ENCODE measurements around the gene DPEP2.
A peak's percentile ranks its signal among the peaks of the same experiment; 100 is the strongest.
"Not testable (repeated sequence)": the region's sequence is repeated elsewhere in the genome, so short reads cannot be mapped to it uniquely, and the experiment has no call there.

The DPEP2 gene

DNA sequence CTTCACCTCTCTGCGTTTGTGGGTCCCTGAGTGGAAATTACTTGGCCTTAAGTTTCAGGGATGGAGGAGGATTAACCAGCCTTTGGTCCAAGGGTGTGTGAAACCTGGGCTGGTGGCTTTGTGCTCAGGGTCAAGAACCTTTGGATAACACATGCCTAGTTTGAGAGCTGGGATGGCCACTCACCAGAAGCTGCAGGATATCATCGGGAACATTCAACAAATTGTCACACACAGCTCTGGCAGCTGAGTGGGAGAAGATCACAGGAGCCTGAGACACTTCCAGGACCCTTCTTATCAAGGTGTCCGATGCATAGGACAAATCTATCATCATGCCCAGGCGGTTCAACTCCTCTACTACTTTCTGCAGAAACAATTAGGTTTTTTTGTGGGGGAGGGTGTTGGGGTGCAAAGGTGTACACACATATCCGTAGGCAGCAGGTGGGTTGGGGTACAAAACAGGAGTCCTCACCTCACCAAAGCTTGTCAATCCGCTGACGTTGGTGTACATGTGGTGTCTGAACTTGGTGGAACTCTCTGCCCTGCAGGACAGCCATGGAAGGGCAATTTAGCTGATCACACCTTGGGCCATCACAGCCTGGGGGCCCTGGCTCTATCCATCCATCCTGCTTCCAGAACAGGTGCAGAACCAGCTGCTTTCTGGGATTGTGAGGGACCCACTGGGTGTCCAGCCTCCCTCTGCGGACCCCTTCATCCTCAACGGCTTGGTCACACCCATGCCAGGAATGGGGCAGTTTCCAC is 21.6 kb downstream of the DPEP2 start:
- DNase-seq (ENCODE audit: low read depth in 2 of 2, low spot score in 1 of 2), result no peak

DNA sequence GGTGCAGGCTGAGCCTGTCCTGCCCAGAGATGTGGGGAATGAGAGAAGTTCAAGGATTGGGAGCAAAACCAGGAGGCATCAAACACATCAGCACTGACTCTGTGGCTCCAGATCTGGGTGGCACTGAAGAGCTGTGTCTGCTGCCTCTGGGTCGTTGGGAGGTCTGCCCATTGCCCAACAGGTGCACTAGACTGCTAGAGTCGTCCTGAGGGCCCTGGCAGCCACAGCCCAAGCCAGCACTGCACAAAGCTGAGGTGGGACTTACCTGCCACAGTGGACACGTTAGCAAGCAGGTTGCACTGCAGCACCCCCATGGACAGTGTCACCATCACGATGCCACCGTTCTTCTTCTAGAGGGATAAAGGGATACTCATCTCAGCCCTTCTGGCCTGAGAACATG is 22.3 kb downstream of the DPEP2 start:
- no peak for DNase-seq (ENCODE audit: low read depth in 2 of 2, low spot score in 1 of 2)

DNA sequence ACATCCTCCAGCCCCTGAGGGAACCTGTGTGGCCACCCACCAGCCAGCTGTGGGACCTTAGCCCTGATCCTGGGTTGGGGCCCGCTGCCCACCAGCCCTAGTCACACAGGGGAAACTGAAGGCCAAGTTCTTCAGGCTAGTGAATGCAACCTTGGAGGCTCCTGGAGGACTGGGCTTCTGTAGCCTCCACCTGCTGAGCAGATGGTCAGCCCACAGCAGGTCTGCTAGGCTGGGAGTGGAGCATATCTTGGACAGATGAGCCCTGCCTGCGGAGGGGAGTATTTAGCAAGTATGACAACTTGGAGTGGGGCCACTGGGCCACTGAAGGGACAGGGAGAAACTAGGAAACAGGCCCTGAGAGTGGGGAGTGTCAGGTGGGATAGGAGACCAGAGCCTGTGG is 23.1 kb downstream of the DPEP2 start:
- DNase-seq (ENCODE audit: low read depth in 2 of 2, low spot score in 1 of 2), result no peak

DNA sequence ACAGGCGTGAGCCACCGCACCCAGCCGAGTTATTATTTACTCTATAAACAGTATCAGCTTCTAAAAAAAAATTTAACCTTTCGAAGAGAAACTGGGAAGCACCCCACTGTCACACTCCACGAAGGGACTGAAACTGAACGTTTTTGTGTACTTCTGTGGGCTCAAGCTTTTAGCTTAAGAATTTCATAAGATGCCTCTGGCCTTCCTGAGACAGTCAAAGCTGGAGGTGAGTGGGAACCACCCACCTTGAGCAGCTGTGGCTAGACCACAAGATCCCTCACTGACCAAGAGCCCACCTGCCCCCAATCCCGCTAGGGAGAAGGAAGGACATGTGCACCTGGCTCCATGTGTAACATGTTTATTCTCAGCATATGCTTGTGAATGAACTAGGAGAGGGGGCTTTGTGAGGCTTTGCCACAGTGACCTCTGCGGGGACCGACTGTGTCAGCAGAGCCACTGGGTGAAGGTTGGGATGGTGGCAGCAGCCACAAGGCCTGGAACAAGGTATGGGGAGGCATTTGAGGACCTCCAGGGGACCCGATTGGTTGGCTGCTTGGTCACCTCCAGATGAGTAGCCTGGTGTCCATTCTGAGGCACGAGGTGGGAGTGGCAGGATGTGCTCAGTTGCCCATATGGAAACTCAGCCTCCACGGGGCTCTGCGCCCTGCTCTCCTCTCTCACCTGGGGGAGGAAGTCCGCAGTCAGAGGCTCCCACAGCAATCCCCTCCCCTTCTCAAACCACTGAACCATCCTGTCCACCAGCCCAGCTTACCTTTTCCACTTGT is 23.8 kb downstream of the DPEP2 start:
- no peak for DNase-seq (ENCODE audit: low read depth in 2 of 2, low spot score in 1 of 2)

DNA sequence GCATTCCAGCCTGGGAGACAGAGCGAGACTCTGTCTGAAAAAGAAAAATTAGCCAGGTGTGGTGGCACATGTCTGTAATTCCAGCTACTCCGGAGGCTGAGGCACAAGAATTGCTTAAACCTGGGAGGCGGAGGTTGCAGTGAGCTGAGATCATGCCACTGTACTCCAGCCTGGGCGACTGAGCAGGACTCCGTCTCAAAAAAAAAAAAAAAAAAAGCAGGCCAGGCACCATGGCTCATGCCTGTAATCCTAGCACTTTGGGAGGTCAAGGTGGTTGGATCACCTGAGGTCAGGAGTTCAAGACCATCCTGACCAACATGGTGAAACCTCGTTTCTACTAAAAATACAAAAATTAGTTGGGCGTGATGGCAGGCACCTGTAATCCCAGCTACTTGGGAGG is 27.0 kb downstream of the DPEP2 start:
- not testable (repeated sequence) for DNase-seq (ENCODE audit: low read depth in 2 of 2, low spot score in 1 of 2)

DNA sequence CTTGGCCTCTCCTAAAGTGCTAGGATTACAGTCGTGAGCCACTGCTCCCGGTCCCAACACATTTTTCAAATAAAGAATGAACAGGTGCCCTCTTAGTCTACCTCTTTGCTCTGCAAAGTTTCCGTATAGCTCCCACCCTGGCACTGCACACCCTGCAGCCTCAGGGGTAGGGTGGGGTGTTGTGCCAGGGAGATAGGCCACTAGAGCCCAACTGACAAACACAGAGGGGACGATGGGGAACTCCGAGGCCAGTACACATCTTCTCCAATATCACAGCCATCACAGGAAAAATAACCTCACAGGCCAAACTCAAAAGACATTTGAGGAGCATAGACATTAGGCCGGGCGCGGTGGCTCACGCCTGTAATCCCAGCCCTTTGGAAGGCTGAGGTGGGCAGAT is 28.2 kb downstream of the DPEP2 start:
- no peak for DNase-seq (ENCODE audit: low read depth in 2 of 2, low spot score in 1 of 2)

DNA sequence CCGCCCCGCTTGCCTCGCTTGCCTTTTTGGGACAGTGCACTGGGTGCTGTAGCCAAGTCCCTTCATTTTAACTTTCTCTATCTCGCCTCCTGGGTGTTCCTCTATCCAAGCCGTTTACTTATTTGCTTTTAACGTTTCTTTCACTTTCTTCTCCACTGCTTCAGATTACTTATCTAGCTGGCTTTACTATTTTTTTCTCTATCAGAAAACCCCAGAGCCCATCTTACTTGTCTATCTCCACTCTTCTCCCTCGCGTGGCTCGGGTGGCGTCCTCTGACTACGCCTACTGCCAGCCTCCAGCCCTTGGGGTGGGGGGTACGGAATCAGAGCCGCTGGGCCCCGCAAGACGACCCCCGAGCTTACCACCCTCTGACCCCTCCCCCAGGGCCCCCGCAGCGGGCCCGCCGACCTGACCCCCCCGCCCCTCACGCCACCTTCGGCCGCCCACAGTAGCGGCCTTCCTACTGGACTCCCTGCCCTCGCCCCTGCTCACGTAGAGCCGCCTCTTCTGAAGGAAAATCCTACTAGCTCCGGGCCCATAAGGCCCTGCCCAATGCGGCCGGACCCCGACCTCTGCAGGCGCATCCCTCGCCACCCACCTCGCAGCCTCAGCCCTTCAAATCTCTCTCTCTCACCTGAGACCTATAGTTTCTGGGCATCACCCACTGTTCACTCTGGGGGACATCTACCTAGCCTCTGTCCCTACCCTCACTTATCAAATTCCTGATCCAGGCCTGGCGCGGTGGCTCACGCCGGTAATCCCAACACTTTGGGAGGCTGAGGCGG is 29.8 kb downstream of the DPEP2 start:
- no peak for DNase-seq (ENCODE audit: low read depth in 2 of 2, low spot score in 1 of 2)

DNA sequence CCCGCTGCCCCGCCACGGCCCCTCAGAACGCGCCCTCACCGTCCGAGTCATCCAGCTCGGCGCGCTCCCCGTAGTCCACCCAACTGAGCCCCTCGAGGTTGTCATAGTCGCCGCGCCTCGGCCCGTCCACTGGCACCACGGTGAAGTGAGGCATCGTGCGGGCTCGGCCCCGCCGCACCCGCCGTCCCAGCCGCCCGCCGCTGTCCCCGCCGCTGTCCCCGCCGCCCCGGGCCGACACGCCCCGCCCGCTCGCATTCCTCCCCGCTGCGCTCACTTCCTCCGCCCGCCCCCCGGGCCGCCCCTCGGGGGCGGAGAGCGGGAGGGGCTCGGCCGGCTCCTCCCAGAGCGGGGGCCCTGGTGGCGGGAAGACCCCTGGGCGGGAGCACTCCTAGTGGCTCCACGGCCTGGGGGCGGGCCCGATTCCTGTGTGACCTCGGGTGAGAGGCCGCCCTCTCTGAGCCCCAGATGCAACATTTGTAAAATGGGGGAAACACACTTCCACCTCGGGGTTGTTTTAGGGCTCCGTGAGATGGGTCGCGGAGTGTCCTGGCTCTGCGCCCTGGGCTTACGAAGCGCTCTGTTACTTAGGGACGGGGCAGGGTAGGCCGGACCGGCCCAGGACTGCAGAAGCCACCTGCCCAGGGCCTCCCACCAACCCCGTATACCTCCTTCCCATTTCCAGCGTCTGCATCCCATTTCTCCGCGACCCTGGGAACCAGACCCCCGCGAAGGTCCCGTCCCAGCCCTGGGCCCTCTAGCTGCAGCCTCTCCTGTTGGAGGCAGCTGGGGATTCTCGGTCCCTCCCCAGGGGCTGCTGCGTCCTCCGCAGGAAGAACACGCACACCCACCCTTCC is 30.7 kb downstream of the DPEP2 start, which contains the start of gene SLC12A4:
SLC12A4 (minus strand) TSS at position 238 of the 854 bp plus-strand sequence; CDS start at position 154, 84 bp downstream.
- peak; percentile 47 to 73 for DNase-seq (ENCODE audit: low read depth in 2 of 2, low spot score in 1 of 2)

DNA sequence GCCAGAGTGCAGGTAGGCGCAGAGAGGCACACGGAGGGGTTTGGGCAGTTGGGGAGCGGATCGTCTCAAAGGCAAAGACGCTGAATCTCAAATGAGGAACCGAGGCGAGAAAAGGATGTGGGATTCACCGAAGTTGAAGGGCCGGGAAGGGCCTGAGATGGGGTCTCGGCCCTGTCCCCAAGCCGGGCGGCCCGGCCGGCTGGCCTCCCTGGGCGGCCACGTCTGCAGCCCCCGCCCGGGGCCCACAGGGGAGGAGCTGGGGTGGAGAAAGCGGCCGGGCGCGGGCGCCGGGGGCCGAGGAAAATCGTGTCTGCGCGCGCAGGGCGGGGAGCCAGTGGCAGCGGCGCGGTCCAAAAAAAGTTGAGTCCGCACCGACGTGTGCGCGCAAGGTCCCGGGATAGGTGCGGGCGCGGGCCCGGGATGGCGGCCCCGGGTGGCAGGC is 31.3 kb downstream of the DPEP2 start:
- no peak for DNase-seq (ENCODE audit: low read depth in 2 of 2, low spot score in 1 of 2)

DNA sequence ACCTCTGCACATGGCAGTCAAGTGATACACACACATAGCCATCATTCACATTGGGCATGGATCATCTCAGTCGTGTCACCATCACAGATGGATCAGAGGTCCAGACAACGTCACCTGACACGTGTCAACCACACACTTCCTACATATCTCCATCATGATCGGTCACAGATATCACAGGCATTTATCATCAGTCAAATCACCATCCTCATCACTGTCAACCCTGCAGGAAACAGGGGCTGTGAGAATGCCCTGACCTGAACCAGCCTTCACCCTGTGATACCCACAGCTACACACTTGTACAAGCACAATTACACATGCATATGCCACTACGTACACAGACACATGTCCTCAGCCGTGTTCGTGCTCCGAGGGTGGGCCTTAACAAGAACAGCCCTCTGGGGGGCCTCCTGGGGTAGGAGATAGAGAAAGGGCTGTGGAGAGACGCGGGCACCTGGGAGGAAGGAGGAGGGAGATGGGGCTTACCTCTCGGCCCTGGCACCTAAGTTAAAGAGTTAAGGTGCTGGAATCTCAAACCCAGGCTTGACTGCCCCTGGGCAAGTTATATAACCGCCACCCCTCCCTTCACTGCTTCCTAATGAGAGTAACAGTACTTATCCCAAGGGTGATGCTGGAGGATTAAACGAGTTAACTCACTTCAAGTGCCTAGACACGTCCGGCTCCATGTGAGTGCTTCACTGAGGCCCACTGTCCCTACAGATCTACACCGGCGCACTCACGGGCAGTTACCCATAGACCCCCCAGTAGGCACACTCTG is 31.9 kb downstream of the DPEP2 start:
- DNase-seq (ENCODE audit: low read depth in 2 of 2, low spot score in 1 of 2), result no peak

DNA sequence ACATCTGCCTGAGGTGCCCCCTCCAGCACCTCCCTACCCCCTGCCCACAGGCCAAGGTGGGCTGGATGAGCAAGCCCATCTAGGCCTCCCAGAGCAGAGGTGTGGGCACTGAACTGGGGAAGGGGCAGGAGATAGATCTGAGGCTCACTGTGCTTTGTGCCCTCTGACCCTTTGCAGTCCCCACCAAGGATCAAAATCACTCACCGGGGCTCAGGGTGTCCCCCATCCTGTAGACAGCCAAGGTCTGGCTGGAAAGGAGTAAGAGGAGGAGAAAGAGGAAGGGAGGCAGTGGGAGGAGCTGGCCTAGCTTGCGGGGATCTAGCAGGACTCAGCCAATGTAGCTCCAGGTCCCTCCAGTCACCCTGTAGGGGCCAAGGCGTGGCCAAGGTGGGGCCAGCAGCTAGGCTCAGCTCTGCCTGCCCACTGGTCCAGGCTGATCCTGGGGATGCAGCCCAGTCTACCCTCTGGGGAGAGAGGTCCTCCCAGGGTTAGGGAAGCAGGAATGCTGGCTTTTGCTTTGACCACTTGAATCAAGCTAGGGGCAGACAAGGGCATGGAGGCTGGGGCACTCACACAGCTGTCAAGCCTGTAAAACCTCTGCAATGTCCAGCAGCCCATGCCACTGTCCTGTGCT is 32.6 kb downstream of the DPEP2 start:
- DNase-seq (ENCODE audit: low read depth in 2 of 2, low spot score in 1 of 2), result no peak

DNA sequence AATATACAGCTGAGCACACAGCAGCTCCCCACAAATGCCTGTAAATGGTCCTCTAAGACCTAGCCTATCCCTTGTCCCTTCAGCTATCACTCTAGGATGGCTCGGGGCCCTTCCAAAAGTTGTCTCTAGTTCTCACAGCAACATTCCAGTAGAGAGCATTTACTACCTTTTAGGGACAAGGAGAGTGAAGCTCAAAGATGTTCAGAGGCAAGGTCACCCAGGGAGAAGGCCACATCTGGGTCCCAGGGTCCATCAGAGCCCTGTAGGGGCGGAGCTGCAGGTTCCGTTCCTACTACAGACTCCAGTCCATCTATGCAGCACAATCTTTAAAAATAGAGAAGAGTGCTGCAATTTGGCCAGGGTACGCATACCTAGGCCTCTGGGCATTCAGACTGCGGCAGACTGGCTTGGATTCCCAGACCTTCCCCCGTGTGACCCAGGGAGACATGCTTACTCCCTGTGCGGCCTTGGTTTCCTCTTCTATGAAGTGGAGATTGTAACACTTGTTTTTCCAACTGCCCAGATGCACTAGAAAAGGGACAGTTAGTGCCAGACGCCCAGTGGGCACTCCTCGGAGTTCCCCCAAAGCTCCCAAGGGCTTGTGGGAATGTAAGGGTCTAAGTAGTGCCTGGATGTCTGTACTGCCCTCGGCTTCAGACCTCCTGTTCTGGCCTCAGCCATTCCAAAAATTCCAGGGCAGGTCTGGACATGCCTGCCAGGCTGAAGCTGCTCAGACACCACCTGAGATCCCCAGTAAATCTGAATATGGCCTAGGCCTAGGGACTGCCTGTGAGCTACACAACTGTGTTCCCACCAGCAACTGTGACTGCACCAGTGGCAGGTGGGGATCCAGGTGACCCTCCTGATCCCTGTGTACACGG is 33.4 kb downstream of the DPEP2 start:
- DNase-seq (ENCODE audit: low read depth in 2 of 2, low spot score in 1 of 2), result no peak

DNA sequence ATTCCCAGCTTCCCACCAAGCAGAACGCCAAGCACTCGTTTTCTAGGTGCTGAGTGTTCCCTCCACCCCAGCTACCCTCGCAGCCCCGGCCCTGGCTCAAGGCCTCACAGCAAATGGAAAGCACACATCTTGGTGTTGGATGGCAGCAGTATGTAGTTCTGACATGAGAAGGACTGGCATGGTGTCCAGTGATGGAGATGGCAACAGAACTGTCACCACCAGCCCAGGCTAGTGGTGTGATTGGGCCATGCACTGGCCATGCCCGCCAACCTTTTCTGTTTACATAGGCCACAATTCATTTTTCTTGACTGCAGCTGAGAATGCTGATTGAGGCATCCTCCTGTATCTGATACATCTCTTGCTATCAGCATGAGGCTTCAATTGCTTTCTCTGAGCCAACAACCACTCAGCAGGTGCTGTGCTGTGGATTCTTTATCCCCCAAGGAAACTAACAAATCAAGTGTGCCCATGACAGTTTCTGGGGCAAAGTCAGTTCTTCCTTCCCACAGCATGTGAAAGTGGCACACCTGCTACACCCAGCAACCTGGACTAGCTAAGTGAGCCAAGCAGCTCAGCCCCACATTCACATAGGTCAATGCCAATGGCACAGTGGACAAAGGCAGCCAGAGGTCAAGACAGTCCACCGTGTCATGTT is 34.7 kb downstream of the DPEP2 start:
- DNase-seq (ENCODE audit: low read depth in 2 of 2, low spot score in 1 of 2), result no peak

DNA sequence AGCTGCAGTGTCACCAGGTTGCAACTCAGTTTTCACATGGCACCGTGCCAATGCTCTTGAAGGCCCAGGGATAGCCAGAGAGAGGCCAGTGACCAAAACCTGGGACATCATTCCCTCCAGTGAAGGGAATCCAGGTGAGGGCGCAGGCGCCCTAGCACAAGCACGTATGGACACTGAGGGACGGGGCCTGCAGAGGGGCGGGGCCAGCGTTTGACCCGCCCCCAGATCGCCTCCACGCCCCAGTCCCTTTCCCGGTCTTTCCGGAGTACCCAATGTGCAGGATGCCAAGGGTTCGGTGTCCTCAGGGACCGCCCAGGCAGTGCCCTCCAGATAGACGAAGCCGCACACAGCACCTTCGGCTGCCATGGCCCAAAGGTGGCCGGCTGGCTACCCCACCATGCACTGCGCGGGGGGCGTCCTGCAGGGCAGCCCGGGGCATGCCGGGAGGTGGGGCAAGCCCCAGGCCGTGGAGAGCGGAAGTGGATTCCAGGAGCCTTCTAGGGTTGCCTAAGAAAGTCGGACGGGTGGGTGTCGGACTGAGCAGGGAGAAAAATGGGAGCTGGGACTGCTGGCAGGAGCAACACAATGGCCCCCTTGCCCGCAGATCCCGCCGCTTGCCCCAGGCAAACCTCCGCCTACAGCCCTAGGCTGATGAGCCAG is 35.5 kb downstream of the DPEP2 start:
- DNase-seq (ENCODE audit: low read depth in 2 of 2, low spot score in 1 of 2), result no peak

DNA sequence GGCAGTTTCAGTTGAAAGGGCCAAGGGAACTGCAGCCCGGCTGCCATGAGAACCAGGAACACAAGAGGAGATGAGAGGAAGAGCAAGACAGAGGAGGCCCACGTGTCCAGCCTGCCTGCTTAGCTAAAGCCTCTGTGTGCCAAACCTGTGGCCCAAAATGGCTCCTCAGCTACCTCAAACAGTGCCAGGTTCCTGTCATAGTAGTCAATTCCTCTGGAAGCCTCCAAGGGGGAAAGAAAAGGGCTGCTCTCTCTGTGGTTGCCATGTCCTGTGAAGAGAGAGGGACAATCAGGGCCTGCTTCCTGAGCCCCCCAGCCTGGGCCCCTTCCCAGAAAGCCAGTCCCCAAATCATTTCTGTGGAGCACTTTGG is 36.0 kb downstream of the DPEP2 start:
- DNase-seq (ENCODE audit: low read depth in 2 of 2, low spot score in 1 of 2), result no peak

DNA sequence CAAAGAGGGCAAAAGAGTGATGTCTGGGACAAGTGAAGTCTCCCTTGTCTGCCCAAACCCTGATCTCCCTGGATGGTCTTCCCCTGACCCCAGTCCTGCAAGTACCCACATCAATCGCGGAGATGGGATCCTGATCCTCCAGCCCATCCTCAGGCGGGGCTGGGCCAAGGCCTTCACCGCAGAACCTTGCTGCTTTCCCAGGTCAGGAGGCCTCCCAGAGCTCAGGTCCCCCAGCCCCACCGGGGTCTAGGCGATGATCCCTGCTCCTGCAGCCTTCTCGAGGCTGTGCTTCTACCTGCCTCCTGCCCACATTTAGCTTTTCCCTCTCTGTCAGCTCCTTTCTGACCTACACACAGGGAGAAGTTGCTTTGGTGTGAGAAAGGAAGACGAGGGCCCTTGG is 37.1 kb downstream of the DPEP2 start:
- no peak for DNase-seq (ENCODE audit: low read depth in 2 of 2, low spot score in 1 of 2)

DNA sequence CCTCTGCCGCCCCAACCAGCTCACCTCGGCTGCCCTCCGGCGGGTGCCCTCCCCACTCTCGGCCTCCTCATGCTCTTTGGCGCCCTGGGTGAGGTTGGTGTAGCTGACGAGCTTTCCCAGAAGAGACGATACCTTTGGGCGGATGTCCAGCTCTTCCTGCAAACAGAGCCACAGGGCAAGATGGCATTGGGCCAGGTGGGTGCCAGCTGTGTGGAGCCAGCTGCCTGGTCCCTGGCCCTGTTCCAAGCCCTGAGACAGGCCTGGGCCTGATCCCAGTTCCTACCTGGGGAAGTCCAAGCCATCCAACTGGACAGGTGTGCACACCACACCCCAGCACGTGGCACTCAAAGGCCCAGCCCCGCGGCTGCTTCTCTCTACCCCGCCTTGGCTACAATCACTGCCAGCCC is 37.7 kb downstream of the DPEP2 start:
- no peak for DNase-seq (ENCODE audit: low read depth in 2 of 2, low spot score in 1 of 2)
